Glomerular visceral epithelial cell (primary cell): ENCODE measurements around the gene CRYGN.

Source experiments
- DNase-seq: peaks from one replicate; pipeline ENCODE4 v3.0.0-alpha.2; 2016; ENCODE audit errors: extremely low spot score

The CRYGN gene

DNA sequence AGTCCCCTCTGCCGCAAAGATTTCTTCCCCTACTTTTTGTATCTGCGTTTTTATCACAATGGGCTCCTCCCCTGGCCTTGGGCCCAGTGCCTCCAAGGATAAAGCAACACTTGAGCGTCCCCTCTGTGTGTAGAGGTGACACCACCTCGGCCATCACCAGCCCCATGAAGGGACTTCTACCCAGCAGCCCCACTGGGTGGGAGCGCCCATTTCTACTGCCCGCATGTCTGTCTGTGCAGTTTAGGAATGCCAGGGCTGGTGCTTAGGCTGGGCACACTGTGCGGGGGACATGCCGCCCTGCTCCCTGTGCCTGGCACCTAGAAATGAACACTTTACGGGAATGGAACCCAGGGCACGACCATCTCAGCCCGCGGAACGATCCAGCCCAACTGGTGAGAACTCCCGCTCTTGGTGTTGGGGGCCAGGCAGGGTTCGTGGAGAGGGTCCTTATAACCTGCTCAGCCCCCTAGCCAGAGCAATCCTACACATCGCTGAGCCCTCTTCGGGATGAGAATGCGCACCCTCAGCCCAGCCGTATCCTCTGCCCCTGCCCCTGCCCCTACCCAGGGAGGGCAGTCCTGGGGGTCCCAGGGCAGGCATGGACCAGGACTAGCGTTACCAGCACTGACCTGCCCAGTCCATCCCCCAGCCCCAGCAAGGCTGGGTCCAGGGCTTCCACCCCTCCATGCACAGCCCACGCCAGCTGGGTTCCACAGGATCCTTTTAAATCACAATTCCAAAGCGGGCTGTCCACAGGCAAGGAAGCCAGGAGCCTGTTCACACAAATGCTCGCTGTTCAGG lies 12.8 kb downstream of the CRYGN start:
- no peak for DNase-seq

DNA sequence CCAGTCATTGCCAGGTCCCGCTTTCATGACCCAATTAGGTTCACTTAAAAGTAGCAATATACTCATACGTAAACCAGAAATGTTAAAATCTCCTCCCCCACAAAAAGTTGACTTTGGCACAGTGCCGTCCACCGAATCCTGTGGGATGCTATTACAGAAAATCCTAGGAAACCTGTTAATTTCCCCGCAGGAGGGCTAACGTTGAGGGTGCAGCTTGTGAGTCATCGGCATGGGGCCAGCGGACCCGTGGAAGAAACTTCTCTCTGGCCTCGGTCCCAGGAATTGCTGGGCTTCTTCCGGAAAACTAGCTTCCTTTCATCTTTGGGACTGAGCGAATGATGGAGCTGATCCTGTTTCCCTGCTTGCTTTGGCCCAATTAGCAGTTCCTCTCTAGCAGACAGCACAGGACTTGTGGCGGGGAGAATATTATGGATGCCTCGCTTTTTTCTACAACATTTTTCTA lies 13.5 kb downstream of the CRYGN start:
- DNase-seq, result peak; percentile 72

DNA sequence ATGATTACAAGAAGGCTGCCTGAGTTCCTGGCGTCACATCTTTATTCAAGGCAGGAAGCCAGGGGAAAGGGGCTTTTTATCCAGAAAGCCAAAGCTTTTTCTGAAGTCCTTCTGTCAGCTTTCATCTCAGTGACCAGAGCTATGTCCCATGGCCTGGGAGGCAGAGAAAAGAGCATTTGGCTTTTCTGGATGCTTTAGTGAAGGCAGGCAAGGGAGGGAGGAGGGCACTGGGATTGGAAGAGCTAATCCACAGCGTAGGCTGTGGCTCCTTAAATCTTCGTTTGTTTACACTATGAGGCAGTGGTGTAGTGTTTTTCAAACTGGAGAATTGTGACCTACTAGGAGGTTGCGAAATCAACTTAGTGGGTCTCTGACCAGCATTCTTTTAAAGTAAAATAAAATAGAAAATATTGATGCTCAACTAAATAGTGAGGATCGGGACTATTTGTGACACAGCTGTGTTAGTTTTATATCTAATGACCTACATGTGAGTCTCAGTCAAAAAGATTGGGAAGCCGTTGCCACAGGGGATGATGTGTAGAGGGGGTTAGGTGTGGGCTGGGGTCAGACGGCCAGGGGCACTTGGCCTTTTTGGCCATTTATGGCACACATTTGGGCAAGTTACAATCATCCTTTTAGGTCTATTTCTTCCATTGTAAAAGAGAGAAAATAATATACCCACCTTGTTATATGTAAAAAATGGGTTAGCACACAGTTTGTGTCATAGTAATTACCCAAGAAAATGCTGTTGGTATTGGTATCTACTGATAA lies 14.1 kb downstream of the CRYGN start:
- no peak for DNase-seq

DNA sequence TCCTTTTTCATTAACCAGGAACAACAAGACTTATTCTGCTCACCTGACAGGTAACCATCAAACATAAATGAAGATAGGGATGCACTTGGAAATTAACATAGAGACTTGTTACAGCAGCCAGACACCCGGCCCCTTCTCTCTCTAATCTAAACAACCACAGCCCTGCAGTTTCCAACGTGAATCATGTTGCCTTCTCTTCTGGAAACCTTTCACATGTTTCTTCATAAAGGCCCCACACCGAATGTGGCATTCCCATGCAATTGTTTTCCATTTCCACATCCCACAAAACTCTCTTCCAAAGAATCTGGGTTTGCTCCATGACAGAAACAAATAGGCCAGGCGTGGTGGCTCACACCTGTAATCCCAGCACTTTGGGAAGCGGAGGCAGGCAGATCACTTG lies 15.1 kb downstream of the CRYGN start:
- no peak for DNase-seq

DNA sequence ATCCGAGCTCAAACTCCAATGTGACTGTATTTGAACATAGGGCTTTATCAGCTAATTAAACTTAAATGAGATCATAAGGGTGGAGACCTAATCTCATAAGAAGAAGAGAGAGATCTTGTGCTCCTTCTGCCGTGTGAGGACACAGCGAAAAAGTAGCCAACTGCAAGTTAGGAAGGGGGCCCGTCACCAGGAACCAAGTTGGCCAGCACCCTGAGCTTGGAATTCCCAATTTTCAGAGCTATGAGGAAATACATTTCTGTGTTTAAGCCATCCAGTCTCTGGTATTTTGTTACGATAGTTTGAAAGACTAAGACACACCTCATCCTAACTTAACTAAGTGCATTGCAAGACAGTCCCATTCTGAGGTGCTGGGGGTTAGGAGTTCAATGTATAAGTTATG lies 16.0 kb downstream of the CRYGN start:
- DNase-seq, result no peak

DNA sequence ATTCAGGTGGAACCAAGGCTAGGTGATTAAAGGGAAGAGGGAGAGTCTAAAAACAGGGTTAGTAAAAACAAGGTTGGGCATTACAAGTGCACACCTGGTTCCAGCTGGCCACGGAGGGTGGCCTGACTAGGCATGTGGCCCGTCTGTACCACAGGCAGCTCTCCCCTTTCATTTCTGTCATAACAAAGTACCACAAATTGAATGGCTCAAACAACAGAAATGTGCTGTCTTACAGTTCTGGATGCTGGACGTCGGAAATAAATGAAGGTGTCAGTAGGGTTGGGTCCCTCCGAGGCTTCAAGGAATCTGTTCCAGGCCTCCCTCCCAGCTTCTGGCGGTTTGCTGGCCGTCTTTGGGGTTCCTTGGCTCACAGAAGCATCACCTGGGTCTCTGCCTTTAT lies 16.7 kb downstream of the CRYGN start:
- no peak for DNase-seq

DNA sequence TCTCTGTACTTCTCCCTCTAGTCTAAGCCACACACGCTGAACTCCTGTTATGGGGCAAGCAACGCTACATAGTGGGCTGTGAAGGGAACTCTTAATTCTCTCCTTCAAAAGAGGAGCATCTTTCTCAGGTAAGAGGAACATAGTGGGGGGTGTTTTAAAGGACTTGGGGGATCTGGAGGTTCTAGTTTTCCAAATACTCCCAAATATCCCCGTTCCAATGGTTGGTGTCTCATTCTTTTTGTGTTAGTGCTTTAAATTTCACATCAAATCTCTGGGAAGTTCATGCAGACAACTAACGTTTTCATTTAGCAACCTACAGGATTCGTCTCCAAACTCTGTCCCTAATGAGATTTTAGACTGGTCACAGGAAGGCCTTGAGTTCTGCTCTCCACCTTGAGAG lies 17.7 kb downstream of the CRYGN start:
- DNase-seq, result no peak

DNA sequence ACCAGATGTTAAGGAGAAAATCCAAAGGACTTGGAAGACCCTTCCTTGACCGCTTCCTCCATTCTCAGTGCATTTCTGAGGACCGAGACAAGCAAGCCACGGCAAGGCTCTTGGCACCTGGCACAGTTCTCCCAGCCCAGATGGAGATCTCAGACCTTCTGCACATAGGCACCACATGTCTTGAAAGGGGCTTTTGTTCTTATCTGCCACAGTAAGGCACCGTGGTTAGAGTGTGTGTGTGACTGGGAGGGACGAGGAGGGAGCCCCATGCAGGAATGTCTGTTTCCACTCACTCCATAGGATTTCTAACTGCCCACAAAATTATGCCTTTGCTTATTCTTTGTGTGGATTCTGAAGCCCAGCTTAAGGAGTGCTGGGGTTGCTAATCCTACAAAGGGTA lies 19.8 kb downstream of the CRYGN start:
- no peak for DNase-seq

DNA sequence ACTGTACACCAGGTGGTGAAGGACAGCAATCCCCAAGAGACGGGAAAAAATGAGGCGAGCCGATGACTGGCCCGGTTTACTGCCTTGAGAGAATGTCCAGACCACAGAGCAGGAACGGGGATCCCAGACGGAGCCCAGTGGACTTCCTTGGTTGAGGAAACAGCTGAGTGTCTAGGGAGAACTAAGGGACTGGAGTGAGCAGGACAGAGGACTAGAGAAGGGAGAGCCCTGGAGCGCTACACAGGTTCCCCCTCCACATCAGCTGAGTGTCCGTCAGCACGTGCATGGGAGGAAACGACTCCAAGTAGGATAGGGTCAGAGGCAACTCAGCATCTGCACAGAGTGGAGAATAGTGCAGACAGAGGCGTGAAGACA lies 23.0 kb downstream of the CRYGN start:
- DNase-seq, result no peak

DNA sequence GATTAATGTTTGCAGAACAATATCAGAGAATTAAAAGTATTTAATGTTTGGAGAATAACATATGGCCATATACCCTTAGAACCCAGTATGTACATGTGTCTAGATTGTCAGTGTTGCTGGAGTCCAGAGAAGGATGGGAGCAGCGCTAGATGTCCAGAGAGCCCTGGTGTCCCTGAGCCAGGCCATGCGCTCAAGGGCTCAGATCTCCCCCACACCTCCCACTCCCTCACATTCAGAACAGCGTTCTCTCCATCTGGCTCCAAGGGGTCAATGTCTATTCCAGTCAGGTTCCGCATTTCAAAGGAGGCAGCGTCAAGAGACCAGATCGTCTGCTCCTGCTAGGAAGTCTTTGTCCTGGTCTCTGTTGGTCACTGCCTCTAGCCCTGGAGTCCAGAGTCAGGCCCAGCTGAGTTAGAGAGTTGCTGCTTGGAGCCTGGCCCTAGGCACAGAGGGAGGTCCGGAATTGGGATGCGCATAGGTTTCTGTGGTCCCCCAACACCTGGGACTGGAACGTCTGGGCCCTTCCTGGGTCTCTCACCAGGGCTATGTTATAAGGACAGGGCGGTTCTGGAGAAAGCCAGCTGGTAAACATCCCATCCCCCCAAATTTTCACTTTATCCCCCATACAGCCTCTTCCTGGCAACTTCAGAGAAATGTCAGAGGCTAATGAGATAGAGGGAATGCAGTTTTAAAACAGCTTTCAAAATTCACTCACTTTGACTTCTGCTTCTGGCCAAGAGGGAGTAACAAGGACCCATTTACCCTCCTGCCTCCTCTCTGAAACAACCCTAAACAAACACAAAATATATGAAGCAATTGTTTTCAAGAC lies 23.6 kb downstream of the CRYGN start:
- no peak for DNase-seq

DNA sequence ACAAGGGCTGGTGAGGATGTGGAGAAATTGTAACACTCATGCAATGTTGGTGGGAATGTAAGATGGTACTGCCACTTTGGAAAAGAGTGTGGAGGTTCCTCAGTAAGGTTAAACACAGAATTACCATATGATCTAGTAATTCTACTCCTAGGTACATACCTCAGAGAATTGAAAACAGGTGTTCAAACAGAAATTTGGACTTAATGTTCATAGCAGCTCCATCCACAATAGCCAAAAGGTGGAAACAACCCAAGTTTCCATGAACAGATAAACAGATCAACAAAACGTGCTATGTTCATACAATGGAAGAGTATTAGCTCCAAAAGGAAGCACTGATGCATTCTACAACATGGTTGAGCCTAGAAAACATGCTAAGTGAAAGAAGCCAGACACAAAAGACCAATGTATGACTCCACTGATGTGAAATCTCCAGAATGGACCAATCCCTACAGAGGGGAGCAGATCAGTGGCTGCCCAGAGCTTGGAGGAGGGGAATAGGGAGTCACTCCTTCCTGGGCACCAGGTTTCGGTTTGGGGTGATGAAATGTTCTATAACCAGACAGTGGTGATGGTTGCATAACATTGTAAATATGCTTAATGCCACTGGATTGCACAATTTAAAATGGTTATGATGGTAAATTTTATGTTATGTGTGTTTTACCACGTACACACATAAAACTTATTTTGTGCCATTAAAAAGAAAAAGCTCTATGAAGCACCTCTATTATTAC lies 24.4 kb downstream of the CRYGN start:
- no peak for DNase-seq

DNA sequence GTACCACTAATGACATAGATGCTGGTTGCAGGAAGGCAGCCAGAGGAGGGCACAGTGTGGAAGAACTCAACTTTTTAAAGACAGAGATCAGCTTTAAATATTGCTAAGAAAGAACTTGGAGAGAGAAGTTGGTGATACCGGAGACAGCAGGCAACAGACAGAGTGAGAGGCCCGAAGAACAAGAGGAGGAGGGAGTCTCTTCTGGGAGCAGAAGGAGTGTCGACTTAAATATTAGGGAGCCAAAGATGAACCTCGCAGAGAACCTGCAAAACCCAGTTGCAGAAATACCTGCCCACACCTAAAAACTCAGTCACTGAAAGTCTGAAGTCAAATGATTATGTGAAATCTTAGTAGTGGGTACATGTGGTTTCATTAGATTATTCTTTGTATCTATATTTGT lies 26.7 kb downstream of the CRYGN start:
- DNase-seq, result no peak

DNA sequence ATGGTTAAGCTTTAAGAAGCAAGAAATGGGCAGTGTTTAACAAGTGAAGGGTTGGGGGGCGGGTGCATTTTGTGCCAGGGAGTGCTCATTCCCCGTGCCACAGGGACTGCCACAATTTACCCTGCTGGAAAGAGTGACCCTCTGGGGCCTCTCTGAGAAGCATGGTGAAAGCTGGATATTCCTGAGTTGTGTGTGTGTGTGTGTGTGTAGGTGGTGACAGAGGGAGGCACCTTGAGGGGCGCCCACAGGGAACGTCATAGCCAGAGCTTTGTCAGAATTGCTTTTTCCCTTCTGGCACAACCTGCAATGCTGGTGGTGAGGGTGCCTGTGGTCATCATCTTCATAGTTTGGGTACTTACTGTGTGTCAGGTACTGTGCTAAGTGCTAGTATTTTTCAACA lies 27.6 kb downstream of the CRYGN start:
- no peak for DNase-seq

DNA sequence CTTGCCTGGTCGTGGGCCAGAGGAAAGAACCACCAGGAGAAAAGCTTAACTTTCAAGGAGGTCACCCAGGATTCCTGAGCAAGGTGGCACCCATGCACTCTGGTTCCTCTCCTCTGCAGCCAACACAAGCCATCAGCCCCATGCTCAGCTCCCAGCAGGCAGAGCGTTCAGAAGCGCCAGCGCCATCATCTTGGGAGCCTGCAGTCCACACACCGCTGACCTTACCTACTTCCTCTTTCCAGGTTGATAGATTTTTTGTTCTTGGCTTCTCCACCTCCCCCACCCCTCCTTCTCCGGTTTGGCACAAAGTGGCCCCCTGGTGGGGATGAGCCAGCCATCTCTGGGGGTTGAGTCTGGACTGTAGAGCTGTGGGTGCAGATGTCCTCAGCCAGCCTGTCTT lies 28.4 kb downstream of the CRYGN start:
- DNase-seq, result no peak

DNA sequence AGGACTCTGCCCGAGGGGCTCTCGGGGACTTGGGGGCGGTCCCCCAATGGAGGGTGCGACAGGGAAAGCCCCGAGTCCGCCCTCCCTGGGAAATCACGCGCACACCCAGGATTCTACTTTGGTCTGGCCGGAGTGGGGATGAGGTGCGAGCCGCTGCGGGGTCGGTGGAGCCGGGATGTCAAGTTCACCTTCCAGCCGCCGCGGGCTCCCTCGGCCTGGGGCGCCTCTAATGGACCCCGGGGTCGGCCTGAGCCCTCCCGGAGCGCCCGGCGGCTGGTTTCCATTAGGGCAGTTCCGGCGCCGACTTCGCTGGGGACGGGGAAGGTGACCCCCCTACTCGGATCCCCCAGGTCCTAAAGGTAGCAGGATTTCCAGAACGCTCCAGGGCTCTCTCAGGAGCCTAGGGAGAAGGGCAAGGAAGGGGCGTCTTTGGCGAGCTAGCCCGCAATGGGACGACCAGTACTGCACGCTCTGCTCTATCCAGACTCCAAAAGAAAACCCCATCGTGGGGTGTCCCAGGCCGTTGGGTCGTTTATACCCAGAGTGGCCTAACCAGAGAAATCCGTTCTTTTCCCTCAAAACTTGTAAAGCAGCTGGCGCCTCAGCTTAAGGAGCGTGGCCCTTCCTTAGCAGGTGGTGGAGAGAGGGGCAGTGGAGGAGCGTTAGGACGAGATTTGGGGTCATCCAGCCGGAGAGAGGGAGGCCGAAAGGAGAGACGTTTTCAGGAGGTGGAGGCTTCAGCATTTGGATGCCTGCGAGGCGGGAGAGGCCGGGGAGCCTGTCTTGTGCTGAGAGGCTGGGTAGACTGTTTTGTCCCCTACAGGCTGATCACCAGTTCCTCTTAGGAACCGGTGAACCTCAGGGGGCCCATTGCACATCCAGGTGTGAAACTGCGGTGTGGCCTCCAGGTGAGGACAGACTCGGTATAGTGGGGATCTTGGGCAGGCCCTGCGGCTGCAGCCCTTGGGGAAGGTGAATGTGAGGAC lies 29.2 kb downstream of the CRYGN start:
- DNase-seq, result no peak

DNA sequence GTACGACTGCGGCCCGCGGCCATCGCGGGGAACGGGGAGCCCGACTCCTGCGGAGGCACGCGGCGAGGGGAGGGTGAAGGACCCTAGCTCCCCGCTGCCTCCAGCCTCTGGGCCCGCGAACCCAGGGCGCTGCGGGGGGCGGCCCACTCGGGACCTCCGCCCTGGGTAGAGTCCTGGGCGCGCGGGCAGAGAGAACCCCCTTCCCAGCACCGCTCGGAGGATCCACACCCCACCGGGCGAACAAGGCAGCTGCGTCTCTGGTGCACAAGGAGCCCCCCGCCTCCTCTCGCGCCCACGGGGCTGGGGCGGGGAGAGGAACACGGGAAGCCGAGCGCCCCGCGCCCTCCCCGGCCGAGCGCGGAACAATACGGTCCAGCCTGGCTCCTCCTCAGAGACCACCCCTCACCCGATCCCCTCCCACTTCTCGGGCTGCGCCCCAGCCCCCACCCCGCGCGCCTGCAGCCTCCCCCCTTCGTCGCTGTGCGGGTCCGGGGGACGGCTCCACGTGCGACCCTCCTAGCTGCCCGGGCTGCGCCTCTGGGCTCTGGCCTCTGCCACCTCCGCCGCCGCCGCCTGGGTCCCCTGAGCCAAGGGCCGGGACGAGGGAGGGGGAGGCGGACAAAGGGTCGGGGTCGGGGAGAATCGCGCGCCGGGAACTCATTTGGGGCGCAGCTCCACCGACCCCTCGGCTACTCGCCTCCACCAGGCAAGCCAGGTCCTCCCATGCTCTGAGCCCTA lies 30.1 kb downstream of the CRYGN start, which contains the start of gene WDR86:
TSS of gene WDR86 (minus strand) at position 372 of the 738 bp plus-strand sequence. CDS start 449 bp downstream, outside the sequence.
- no peak for DNase-seq

DNA sequence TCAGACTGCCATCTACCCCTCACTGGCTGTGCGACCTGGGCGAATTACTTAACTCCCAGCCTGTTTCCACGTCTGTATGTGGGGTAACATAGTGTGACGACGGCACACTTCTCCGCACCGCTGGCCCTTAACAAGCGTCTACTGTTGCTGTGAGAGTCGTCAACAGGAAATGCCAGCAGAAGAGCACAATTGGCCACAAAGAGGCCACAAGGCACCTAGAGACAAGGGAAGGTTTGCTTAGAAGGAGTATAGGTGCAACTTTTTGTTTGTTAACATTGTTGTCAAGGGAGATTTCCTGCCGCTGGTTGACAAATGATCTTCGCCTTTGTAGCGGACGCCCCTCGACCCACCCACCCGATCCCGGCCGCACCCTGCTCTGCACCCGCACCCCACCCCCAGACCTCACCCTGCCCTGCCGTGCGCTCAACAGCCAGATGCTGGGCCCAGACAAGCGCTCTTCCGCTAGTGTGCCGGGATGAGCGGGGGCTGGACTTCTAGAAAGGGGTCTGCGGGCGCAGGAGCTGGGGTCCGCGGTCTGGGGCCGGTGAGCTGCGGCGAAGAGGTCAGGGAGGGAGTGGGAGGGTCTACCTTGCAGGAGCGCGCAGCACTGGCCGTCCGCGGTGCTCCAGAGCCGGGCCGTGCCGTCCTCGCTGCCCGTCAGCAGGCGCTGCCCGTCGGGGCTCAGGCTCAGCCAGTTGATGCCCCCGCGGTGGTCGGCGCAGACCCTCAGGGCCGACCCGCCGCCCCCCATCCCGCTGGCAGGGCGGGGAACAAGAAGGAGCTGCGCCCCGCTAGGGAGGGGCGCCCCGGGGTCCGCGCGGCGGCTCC lies 30.9 kb downstream of the CRYGN start:
- no peak for DNase-seq

DNA sequence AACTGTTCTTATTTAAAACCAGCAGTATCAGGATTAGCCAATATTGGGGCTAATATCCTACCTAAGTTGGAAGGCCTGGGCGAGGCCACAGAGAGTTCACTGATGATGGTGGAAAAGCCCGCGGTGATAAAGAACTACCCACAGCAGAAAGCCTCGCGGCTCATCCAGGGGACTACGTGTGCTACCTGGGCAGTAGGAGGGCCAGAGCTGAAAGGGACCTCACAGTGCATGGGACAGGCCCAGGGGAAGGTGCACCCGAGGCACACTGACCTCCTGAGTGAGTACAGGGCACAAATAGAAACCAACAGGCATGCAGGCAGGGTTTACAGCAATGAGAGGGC lies 31.5 kb downstream of the CRYGN start:
- DNase-seq, result no peak
